Astrocyte (in vitro differentiated cells and primary cell): ENCODE results near the gene GLIPR2. TPM values are rescaled to one million over a fixed set of nuclear protein-coding genes. Genes with fewer than 3 reads are reported as not detected.

ENCODE experiments used
- DNase-seq: peaks from one replicate; pipeline ENCODE4 v3.0.0-alpha.2; 2010; ENCODE audit warnings: low read depth
- FAIRE-seq: peaks from 2 replicates; lab custom pipeline; 2011; peaks lifted over from hg19 to GRCh38; lab: Jason Lieb, UNC
- H2AFZ ChIP-seq: 2 replicates; pipeline ENCODE4 v1.6.0; 2012; ENCODE audit warnings: low read depth, low read length, inconsistent platforms
- H3K27ac ChIP-seq: 2 replicates; pipeline ENCODE4 v1.5.1; 2011; ENCODE audit warnings: low read depth, low read length, inconsistent platforms
- H3K27me3 ChIP-seq: 2 replicates; pipeline ENCODE4 v1.6.0; 2011; ENCODE audit warnings: low read length, inconsistent platforms; ENCODE audit not compliant: insufficient read depth
- H3K36me3 ChIP-seq: 2 replicates; pipeline ENCODE4 v1.5.1; 2011; ENCODE audit warnings: low read length, inconsistent platforms; ENCODE audit not compliant: insufficient read depth
- H3K4me1 ChIP-seq: 2 replicates; pipeline ENCODE4 v1.5.1; 2011; ENCODE audit warnings: low read length, inconsistent platforms; ENCODE audit not compliant: insufficient read depth
- H3K4me2 ChIP-seq: 2 replicates; pipeline ENCODE4 v1.6.0; 2012; ENCODE audit warnings: low read length, inconsistent platforms
- H3K4me3 ChIP-seq: 2 replicates; pipeline ENCODE4 v1.5.1; 2011; ENCODE audit warnings: low read depth, mild to moderate bottlenecking, low read length, inconsistent platforms; ENCODE audit not compliant: insufficient read depth
- H3K79me2 ChIP-seq: 2 replicates; pipeline ENCODE4 v1.6.0; 2012; ENCODE audit warnings: mild to moderate bottlenecking, low read length, inconsistent platforms; ENCODE audit not compliant: insufficient read depth
- H3K9ac ChIP-seq: 2 replicates; pipeline ENCODE4 v1.6.0; 2012; ENCODE audit warnings: mild to moderate bottlenecking, low read length, inconsistent platforms
- H3K9me3 ChIP-seq: 2 replicates; pipeline ENCODE4 v1.5.1; 2012; ENCODE audit warnings: low read depth, mild to moderate bottlenecking, low read length, inconsistent platforms; ENCODE audit not compliant: insufficient read depth
- H4K20me1 ChIP-seq: 2 replicates; pipeline ENCODE4 v1.6.0; 2012; ENCODE audit warnings: low read length, inconsistent platforms; ENCODE audit not compliant: insufficient read depth
- H3K27ac Mint-ChIP-seq: one replicate; pipeline ENCODE4 v1.8.0; 2021; ENCODE audit warnings: mild to moderate bottlenecking, mixed read lengths; ENCODE audit not compliant: unreplicated experiment
- H3K27me3 Mint-ChIP-seq: one replicate; pipeline ENCODE4 v1.8.0; 2021; ENCODE audit warnings: low read depth, mixed read lengths; ENCODE audit not compliant: unreplicated experiment
- H3K36me3 Mint-ChIP-seq: one replicate; pipeline ENCODE4 v1.8.0; 2021; ENCODE audit warnings: low read depth, mixed read lengths; ENCODE audit not compliant: unreplicated experiment
- H3K4me1 Mint-ChIP-seq: one replicate; pipeline ENCODE4 v1.8.0; 2021; ENCODE audit warnings: low read depth, mixed read lengths; ENCODE audit not compliant: unreplicated experiment
- H3K4me3 Mint-ChIP-seq: one replicate; pipeline ENCODE4 v1.8.0; 2021; ENCODE audit warnings: mild to moderate bottlenecking, moderate library complexity, mixed read lengths; ENCODE audit not compliant: unreplicated experiment
- H3K9me3 Mint-ChIP-seq: one replicate; pipeline ENCODE4 v1.8.0; 2021; ENCODE audit warnings: mild to moderate bottlenecking, mixed read lengths; ENCODE audit not compliant: unreplicated experiment
- EZH2 ChIP-seq: IDR thresholded peaks from 2 replicates; pipeline ENCODE4 v1.6.1; 2012; ENCODE audit warnings: mild to moderate bottlenecking, low read length, inconsistent platforms; ENCODE audit not compliant: insufficient read depth
- total RNA-seq: library from RNA; stranded (reverse); gene quantifications from 2 replicates; pipeline ENCODE4 v1.2.1, GENCODE V29; 2021
- TF ChIP-seq, protein P1 (sequence below): IDR thresholded peaks from 2 replicates; pipeline ENCODE4 v1.5.1; 2011; ENCODE audit warnings: low read depth, mild to moderate bottlenecking, inconsistent platforms, low read length, moderate library complexity; ENCODE audit not compliant: insufficient read depth

Gene GLIPR2
- total RNA-seq, 1 donor from 2014 or later = 150 TPM

DNA sequence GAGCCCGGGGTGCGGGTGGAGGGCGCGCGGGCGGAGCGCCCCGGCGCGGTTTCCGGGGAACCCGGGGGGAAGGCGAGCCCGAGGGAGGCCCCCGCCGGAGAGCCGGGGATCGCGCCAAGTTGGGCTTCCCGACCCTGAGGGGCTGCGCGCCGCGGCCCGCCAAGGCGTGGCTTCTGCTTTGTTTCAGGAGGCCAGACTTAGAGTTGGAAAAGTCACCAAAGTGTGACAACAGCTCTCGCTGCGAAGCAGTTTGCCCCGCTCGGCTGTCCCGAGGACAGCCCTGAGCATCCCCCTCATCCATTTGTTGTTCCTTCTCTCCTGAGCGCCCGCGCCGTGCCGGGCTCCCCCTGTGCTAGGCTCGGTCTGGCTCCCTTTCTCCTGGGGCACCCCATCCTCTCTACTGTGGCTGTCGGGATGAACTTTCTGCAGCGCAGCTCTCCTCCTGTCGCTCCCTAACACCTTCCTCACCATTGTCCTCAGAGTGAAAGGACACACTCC, 410 bp downstream of the GLIPR2 start:
- Histone ChIP-seq H3K9me3 (no peaks in the 10 kb centered on the region), H3K36me3 (no peaks in the 10 kb centered on the region), H2AFZ (peak overlapping the region; percentile 81), H3K79me2 (peaks cover 43% of the 10 kb centered on the region), H3K27ac (no peak overlapping the region), H3K4me2 (peak overlapping the region; percentile 99), H3K27me3 (no peaks in the 10 kb centered on the region), H4K20me1 (peaks cover 51% of the 10 kb centered on the region), H3K9ac (peak overlapping the region; percentile 84), H3K4me1 (peaks cover 26% of the 10 kb centered on the region), H3K4me3 (peak overlapping the region; percentile 83)
- DNase-seq = no peak
- H3K27me3 Mint-ChIP-seq = no peaks in the 10 kb centered on the region
- peaks cover 44% of the 10 kb centered on the region for H3K4me1 Mint-ChIP-seq
- peak overlapping the region; percentile 96 for H3K4me3 Mint-ChIP-seq
- peak overlapping the region; percentile 86 for H3K27ac Mint-ChIP-seq
- FAIRE-seq = no peak
- peaks cover 2% of the 10 kb centered on the region for H3K9me3 Mint-ChIP-seq
- H3K36me3 Mint-ChIP-seq = peaks cover 9% of the 10 kb centered on the region
- no peak for TF ChIP-seq EZH2
- TF ChIP-seq, protein P1, sequence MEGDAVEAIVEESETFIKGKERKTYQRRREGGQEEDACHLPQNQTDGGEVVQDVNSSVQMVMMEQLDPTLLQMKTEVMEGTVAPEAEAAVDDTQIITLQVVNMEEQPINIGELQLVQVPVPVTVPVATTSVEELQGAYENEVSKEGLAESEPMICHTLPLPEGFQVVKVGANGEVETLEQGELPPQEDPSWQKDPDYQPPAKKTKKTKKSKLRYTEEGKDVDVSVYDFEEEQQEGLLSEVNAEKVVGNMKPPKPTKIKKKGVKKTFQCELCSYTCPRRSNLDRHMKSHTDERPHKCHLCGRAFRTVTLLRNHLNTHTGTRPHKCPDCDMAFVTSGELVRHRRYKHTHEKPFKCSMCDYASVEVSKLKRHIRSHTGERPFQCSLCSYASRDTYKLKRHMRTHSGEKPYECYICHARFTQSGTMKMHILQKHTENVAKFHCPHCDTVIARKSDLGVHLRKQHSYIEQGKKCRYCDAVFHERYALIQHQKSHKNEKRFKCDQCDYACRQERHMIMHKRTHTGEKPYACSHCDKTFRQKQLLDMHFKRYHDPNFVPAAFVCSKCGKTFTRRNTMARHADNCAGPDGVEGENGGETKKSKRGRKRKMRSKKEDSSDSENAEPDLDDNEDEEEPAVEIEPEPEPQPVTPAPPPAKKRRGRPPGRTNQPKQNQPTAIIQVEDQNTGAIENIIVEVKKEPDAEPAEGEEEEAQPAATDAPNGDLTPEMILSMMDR = no peak

DNA sequence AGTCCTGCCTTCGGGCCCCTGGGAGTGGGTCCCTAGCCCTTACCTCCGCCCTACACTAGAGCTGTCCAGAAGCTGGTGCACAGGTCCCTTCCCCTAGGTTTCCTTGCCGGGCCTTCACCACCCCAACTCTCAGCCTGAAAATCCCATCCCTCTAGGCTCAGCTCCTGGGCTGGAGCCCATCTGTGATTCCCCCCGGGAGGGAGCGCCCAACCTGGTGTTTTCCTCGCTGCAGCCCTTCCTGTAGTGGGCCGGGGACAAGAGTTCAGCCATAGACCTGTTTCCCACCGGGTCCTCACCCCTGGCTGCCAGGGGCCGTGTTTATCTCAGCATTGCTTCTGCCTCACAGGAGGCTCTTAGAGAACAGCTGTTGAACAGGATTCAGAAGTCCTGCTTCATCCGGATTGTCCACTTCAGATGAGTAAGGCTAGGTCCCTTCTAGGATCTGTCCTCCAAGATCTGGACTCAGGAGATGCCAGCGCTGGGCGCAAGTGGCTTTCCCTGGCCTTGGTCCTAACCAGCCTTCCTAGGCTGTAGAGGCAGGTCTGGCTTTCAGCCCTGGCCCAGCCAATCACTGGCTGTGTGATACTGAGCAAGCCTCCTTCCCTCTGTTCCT, 965 bp downstream of the GLIPR2 start:
- TF ChIP-seq, protein P1 = no peak
- DNase-seq (no peak), FAIRE-seq (no peak)
- Histone ChIP-seq H3K9ac (peak overlapping the region; percentile 84), H3K79me2 (peaks cover 48% of the 10 kb centered on the region), H2AFZ (peak overlapping the region; percentile 81), H3K4me3 (peak overlapping the region; percentile 83), H3K4me2 (peak overlapping the region; percentile 99), H3K27me3 (no peaks in the 10 kb centered on the region), H3K4me1 (peaks cover 26% of the 10 kb centered on the region), H3K9me3 (no peaks in the 10 kb centered on the region), H3K27ac (no peak overlapping the region), H4K20me1 (peaks cover 57% of the 10 kb centered on the region), H3K36me3 (no peaks in the 10 kb centered on the region)
- H3K27me3 Mint-ChIP-seq = no peaks in the 10 kb centered on the region
- peaks cover 2% of the 10 kb centered on the region for H3K9me3 Mint-ChIP-seq
- H3K27ac Mint-ChIP-seq = peak overlapping the region; percentile 86
- peaks cover 15% of the 10 kb centered on the region for H3K36me3 Mint-ChIP-seq
- peak overlapping the region; percentile 96 for H3K4me3 Mint-ChIP-seq
- peaks cover 48% of the 10 kb centered on the region for H3K4me1 Mint-ChIP-seq

DNA sequence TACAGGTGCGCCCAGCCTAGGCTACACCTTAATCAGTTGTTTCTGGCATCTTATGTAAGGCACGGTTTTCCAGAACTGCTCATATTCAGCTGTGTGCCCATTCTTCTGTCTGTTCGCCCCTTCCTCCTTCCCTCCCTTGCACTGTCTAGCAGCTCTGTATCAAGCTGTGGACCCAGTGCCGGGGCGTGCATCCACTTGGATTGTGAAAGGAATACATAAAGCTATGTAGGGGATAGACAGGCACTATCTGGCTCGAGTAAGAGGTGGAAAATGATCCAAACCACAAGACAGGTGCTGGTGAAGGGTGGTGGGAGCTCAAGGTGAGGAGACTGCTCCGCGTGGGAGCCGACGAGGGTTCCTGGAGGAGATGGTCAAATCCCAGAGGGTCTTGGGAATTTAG, 2.0 kb downstream of the GLIPR2 start:
- DNase-seq (no peak), FAIRE-seq (no peak)
- Histone ChIP-seq H3K4me3 (no peak overlapping the region), H3K27me3 (no peaks in the 10 kb centered on the region), H3K4me1 (peaks cover 26% of the 10 kb centered on the region), H3K36me3 (no peaks in the 10 kb centered on the region), H3K79me2 (peaks cover 54% of the 10 kb centered on the region), H2AFZ (no peak overlapping the region), H4K20me1 (peaks cover 62% of the 10 kb centered on the region), H3K9me3 (no peaks in the 10 kb centered on the region), H3K9ac (no peak overlapping the region), H3K27ac (no peak overlapping the region), H3K4me2 (peak overlapping the region; percentile 99)
- Mint-ChIP-seq H3K4me1 (peaks cover 55% of the 10 kb centered on the region), H3K4me3 (peak overlapping the region; percentile 96), H3K27me3 (no peaks in the 10 kb centered on the region), H3K9me3 (peaks cover 2% of the 10 kb centered on the region), H3K36me3 (peaks cover 23% of the 10 kb centered on the region), H3K27ac (no peak overlapping the region)
- no peak for TF ChIP-seq EZH2
- TF ChIP-seq, protein P1 = no peak
